Gastroesophageal sphincter (tissue), 3 donors: ENCODE results near the gene LIMCH1.

Experiments used
- EP300 ChIP-seq: sonication (generic); formaldehyde crosslinking; IDR thresholded peaks from one replicate; pipeline ENCODE4 v1.6.1; 2017; ENCODE audit warnings: antibody characterized with exemption, mild to moderate bottlenecking
- POLR2A ChIP-seq, 2 donors: fragments of 450-650 bp; IDR thresholded peaks; one replicate each; pipeline ENCODE4 v1.6.1; 2017; ENCODE audit warnings: antibody characterized with exemption in 2 of 2, mild to moderate bottlenecking in 2 of 2, moderate library complexity in 1 of 2
- POLR2AphosphoS5 ChIP-seq: sonication (generic); formaldehyde crosslinking; IDR thresholded peaks from one replicate; pipeline ENCODE4 v1.6.1; 2017; ENCODE audit warnings: antibody characterized with exemption
- TF ChIP-seq, protein P1 (sequence below), 4 experiments: fragments of 200-600 bp in 2 of 4; fragments of 450-650 bp in 2 of 4; sonication (generic) in 1 of 4; IDR thresholded peaks; one replicate each; pipeline ENCODE4 v1.5.1; 2017 to 2019; ENCODE audit warnings: antibody characterized with exemption in 4 of 4, mild to moderate bottlenecking in 2 of 4, moderate library complexity in 2 of 4

DNA sequence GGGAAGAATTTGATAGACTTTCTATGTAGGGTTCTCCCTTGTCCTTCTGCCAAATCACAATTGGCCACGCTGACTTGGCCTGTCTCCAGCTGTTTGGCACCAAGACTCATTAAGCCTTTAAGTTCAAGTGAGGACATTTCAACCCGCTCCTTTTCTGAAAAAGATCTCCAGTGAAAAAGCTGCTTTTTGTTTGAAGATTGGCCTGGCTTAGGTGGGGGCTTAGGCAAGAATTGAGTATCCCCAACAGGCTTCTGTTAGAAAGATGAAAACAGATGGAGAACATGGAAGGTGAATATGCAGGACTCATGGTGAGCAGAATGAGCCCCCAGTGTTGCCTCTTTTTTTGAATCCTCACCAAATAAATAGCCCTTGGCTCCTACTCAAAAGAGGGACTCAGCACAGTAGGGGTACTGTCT lies 28.5 kb upstream of the LIMCH1 start:
- TF ChIP-seq POLR2AphosphoS5, result no peak
- TF ChIP-seq, protein P1, sequence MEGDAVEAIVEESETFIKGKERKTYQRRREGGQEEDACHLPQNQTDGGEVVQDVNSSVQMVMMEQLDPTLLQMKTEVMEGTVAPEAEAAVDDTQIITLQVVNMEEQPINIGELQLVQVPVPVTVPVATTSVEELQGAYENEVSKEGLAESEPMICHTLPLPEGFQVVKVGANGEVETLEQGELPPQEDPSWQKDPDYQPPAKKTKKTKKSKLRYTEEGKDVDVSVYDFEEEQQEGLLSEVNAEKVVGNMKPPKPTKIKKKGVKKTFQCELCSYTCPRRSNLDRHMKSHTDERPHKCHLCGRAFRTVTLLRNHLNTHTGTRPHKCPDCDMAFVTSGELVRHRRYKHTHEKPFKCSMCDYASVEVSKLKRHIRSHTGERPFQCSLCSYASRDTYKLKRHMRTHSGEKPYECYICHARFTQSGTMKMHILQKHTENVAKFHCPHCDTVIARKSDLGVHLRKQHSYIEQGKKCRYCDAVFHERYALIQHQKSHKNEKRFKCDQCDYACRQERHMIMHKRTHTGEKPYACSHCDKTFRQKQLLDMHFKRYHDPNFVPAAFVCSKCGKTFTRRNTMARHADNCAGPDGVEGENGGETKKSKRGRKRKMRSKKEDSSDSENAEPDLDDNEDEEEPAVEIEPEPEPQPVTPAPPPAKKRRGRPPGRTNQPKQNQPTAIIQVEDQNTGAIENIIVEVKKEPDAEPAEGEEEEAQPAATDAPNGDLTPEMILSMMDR (IDR thresholded peaks at IDR 0.05), result no peak
- no peak for TF ChIP-seq POLR2A (IDR thresholded peaks at IDR 0.05)
- no peak for TF ChIP-seq EP300
